Measurements from ENCODE around the gene IL4R. TPM values are rescaled to one million over a fixed set of nuclear protein-coding genes. Genes with fewer than 3 reads are reported as not detected.
"Not testable (repeated sequence)": the region's sequence is repeated elsewhere in the genome, so short reads cannot be mapped to it uniquely, and the experiment has no call there.

The IL4R gene
- total and polyA plus RNA-seq, 2 experiments from 2014 or later: 6.4 to 17.6 TPM

- no peak for TF ChIP-seq ZNF462 (CRISPR knock-in tag; IDR thresholded peaks at IDR 0.05)
- no peak for TF ChIP-seq ETS1 (IDR thresholded peaks at IDR 0.05)
- TF ChIP-seq POLR2AphosphoS5 (IDR thresholded peaks at IDR 0.05; ENCODE audit: low read depth): no peak
- TF ChIP-seq ZNF331 (CRISPR knock-in tag; IDR thresholded peaks at IDR 0.05; ENCODE audit: low read depth): no peak
- TF ChIP-seq, protein P1, sequence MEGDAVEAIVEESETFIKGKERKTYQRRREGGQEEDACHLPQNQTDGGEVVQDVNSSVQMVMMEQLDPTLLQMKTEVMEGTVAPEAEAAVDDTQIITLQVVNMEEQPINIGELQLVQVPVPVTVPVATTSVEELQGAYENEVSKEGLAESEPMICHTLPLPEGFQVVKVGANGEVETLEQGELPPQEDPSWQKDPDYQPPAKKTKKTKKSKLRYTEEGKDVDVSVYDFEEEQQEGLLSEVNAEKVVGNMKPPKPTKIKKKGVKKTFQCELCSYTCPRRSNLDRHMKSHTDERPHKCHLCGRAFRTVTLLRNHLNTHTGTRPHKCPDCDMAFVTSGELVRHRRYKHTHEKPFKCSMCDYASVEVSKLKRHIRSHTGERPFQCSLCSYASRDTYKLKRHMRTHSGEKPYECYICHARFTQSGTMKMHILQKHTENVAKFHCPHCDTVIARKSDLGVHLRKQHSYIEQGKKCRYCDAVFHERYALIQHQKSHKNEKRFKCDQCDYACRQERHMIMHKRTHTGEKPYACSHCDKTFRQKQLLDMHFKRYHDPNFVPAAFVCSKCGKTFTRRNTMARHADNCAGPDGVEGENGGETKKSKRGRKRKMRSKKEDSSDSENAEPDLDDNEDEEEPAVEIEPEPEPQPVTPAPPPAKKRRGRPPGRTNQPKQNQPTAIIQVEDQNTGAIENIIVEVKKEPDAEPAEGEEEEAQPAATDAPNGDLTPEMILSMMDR (conservative IDR thresholded peaks at IDR 0.05; ENCODE audit: low read depth in 2 of 2): no peak
- TF ChIP-seq EZH2 (IDR thresholded peaks at IDR 0.05; ENCODE audit: low read depth, unreplicated experiment): no peak
- no peak for TF ChIP-seq NANOG (IDR thresholded peaks at IDR 0.05; ENCODE audit: borderline replicate concordance)
- TF ChIP-seq CREB1 (CRISPR knock-in tag; IDR thresholded peaks at IDR 0.05; ENCODE audit: low read depth): no peak
- TF ChIP-seq JUNB (IDR thresholded peaks at IDR 0.05; ENCODE audit: unreplicated experiment): no peak
- TF ChIP-seq EZH2phosphoT487 (IDR thresholded peaks at IDR 0.05; ENCODE audit: unreplicated experiment): no peak
- no peak for TF ChIP-seq ZNF114 (CRISPR knock-in tag; IDR thresholded peaks at IDR 0.05)
- no peak for TF ChIP-seq STAT1 (IDR thresholded peaks at IDR 0.05; ENCODE audit: unreplicated experiment)
These were observed 80.7 kb downstream of the IL4R start (continued) for GRCh38 chr16:27394516-27394915.

DNA sequence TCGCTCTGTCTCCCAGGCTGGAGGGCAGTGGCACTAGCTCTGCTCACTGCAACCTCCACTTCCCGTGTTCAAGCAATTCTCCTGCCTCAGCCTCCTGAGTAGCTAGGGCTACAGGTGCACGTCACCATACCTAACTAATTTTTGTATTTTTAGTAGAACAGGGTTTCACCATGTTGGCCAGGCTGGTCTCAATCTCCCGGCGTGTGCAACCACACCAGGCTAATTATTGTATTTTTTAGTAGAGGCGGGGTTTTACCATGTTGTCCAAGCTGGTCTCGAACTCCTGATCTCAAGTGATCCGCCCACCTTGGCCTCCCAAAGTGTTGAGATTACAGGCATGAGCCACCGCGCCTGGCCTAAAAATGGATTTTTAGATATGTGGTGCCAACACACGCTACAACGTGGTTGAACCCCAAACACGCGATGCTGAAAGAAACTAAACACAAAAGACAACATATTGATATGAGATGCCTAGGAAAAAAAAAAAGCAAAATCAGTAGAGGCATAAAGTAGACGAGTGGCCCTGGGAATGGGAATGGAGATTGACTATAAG, 84.6 kb downstream of the IL4R start:
- not testable (repeated sequence) for H3K36me3 ChIP-seq (ENCODE audit: insufficient read depth)

More for the DNA sequence above, 84.6 kb downstream of the IL4R start:
- not testable (repeated sequence) for H3K27me3 Mint-ChIP-seq (ENCODE audit: insufficient read depth, low read depth, poor library complexity); H3K27ac ChIP-seq (ENCODE audit: low read depth); ATAC-seq; H3K9me3 Mint-ChIP-seq; H3F3A ChIP-seq (replicated peaks; ENCODE audit: low read depth); H3K4me3 Mint-ChIP-seq; H3K27me3 ChIP-seq (ENCODE audit: insufficient read depth); H3K9me2 ChIP-seq (ENCODE audit: insufficient read depth); H2AFZ ChIP-seq; DNase-seq (ENCODE audit: low spot score); H3K4me3 ChIP-seq; H3K4me2 ChIP-seq; H3K79me2 ChIP-seq (replicated peaks; ENCODE audit: insufficient read depth); H3K4me1 ChIP-seq (ENCODE audit: insufficient read depth); H3K36me3 Mint-ChIP-seq (ENCODE audit: low read depth); H3K4me1 Mint-ChIP-seq; H4K20me1 ChIP-seq (replicated peaks; ENCODE audit: insufficient read depth); H3K27ac Mint-ChIP-seq

Measured in GM23338 (cell line).